ENCODE results near the gene KLHL3.

DNA sequence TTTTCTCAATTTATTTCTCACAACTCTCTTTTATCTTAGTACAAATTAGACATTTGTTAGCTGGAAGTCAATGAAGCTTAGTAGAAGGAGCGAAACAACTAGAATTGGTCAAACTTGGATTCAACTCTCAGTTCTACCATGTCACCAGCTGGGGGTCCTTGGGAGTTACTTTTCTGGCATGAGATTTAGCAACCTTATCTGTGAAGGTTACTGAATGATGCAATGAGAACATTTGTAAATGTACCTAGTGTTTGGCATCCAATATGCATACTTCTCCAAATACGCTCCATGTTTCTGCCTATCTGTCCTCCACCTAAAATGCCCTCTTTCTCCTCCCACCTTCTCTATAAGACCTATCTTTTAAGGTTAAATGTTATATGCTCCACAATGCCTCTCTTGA lies 12.0 kb upstream of the KLHL3 start:
- TF ChIP-seq CTCF (IDR thresholded peaks at IDR 0.05; ENCODE audit: insufficient read depth, low read depth, low read length) (no peak), EZH2 (IDR thresholded peaks at IDR 0.05; ENCODE audit: insufficient read depth, low read length) (no peak)

Measured in astrocyte (in vitro differentiated cells and primary cell).